HG02642 (cell line): Measurements from ENCODE around the gene POU3F1.

Experiments
- ATAC-seq: cut with Tn5 transposase; IDR thresholded peaks from one replicate; pipeline ENCODE4 v1.9.1; 2021; ENCODE audit warnings: mild to moderate bottlenecking; ENCODE audit not compliant: unreplicated experiment, poor library complexity

The POU3F1 gene

GRCh38 chr1:38009088-38009840 is 37.3 kb downstream of the POU3F1 start:
- ATAC-seq = no peak

GRCh38 chr1:38006008-38006828 is 40.4 kb downstream of the POU3F1 start:
- ATAC-seq = no peak

DNA sequence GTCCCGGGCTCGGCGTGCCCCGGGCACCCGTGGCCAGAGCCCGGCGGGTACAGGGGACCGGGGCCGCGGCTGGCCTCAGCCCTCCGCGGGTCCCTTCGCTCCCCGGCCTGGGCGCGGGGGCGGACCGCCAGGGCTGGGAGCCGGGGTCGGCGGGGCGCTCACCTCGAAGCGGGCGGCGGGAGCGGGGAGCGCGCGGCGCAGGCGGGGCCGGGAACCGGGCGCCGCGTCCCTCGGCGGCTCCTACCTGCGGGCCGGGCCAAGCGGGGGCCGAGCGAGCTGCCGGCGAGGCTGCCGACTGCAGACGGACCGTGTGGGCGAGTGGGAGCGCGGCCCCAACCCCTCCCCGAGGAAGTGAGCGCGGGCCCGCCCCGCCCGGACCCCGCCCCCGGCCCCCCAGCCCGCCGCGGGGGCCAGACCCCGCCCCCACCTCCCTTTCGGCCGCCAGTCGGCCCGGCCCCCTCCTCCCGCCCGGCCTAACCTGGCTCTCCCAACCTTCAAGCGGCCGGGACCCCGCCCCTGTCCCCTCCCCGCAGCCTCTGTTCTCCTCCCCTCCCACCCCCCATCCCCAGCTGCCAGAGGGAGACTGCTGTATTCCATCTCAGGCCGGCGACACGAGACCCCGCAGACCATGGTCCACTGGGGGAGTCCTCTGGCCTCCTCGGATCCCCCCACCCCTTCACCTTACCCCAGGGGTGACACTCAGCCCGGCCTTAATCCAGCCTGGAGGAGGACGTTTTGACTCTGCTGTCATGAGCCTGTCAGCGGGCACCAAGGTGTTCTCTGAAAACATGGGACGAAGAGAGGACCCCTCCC is 41.2 kb downstream of the POU3F1 start, which contains the start of gene FHL3:
Gene FHL3 (minus strand): TSS at position 320 of the 813 bp plus-strand sequence. CDS start 6,102 bp downstream, outside the sequence.
- peak; percentile 37 for ATAC-seq

GRCh38 chr1:38004284-38005108 is 42.1 kb downstream of the POU3F1 start:
- ATAC-seq = no peak

DNA sequence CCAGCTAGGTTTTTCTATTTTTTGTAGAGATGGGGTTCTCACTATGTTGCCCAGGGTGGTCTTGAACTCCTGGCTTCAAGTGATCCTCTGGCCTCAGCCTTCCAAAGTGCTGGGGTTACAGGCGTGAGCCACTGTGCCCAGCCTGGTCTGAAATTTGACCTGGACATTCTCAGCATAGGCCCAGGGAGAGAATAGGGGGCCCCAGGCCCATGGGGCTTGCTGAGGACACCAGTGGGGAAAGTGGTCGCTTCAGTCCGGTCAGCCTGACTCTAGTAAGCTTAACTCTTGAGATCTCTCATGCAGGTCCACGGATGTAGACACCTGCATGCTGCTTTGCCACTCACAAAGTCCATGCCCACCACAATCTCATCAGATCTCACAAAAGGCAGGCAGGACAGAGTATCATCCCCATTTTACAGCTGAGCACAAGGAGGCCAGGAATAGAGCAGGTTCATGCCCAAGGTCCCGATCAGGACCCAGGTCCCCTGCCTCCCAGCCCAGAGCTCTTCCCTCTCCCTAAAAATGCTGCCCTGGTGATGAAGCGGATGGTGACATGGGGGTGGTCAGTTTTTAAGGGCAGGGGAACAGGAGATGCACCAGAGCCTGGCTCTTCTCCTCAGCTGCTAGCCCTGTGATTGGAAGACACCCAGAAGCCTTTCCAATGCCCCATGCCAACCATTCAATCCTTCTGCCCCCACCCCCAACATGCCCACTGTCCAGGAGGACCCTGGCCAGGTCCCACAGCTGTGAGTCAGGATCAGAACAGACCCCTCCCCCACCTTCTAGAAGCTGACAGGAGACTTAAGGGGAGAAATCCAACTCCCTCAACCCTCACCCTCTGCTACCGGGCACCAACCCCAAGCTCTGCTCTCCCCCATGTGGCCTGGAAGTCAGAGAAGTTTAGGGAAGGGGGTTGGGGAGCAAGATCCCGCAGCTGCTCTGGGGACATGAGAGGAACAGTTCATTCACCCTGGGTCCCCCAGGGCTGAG is 43.0 kb downstream of the POU3F1 start:
- ATAC-seq = no peak

DNA sequence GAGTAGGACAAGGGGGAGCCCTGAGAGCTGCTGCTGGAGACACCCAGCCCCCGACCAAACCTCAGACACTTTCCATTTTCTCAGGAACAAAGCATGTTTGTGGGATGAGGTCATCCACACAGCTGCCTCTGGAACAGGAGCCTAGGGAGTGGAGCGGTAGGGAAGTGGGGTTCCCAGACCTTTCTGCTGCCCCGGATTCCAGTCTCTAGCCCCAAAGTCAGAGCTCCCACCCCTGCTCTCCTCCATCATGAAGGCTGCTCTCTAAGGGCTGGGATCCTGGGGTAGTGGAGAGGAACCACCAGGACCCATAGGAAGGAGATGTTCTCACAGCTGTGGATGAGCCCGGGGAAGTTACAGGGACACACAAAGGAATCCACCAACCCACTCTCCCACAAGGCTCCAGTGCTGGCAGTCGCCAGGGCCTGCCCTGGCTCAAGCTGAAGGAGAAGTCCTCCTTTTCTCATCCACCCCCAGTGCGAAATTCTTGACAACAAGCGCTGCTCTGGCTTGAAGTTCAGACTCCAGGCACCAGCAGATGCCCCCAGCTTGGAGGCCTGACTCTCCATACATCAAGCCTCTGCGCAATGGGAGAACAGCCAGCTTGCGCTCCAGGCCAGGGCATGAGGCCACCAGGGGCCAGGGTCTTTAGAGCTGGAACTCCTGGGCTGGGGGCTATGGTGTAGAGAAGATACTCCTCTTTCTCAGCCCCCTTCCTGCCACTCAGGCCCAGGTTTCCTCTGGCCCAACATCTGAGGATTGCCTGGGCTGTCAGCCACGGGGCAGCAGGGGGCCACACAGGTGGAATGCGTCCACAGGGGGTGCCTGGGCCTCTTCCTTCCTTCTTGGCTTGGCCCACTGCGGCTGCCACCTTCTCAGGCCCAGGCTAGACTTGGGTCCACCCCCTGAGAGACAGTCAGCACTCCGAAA is 45.8 kb downstream of the POU3F1 start:
- ATAC-seq = no peak

- ATAC-seq = no peak
Measured at GRCh38 chr1:38000233-38000528, 46.4 kb downstream of the POU3F1 start.

- ATAC-seq = no peak
Measured at GRCh38 chr1:37999430-38000232, 47.0 kb downstream of the POU3F1 start.

GRCh38 chr1:37998913-37999429 is 47.6 kb downstream of the POU3F1 start:
- ATAC-seq = no peak

DNA sequence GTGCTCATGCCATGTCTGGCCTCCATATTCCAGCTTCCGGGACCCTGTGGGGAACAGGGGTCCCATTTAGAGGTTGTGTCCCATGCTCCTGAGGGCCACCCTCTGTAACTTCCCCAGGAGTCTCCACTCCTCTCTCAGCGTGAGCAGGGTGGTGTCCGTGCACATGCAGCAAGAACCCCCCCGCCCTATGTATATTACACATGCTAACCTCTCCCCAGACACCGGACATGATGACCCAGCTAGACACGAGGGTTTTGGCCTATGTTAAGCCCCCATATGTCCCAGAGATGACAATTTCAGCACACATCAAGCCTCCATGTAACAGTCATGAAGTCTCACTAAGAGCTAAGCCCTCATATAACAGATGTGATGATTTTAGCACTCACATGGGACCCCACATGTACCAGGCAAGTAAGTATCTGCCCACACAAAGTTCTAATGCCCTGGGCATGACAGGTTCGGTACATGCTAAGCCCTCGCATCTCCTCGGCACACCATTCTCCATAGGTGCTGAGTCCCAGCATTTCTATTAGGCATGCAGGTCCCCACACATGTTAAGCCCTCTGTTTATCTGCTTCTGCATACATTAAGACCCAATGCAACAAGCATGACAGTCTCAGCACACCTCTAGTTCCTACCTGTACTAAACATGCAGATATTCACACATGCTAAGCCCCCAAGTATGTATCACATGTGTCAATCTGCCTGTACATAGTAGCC is 48.3 kb downstream of the POU3F1 start:
- ATAC-seq = no peak

- no peak for ATAC-seq
Measured at GRCh38 chr1:37997256-37998088, 49.1 kb downstream of the POU3F1 start.

DNA sequence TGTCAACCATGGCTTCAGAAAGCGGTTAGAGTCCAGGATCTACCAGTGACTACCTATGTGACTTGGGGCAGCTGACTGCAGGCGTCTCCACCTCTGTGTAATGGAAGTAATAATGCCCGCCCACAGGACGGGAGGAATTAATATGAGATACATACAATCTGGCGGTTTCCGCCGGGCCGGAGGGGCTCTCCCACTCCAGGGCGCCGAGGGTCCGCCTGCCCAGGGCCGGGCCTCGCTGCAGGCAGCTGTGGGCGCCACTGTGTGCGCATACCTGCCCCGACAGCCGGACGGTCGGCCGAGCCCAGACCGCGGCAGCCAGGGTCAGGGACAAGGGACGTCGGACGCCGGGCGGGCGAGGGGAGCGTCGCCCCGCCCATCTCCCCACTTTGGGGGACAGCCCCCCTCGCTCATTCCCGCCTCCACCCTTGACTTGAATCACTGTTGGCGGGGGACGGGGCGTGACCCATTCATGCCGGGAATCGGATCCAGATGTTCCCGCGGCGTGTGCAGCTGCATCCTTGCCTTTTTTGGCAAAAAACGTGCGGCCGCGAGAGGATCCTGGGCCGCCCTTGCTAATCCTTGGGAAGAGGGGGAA is 50.7 kb downstream of the POU3F1 start:
- ATAC-seq = peak; percentile 43

- ATAC-seq = no peak
Measured at GRCh38 chr1:37994886-37995566, 51.6 kb downstream of the POU3F1 start.
